H9 (cell line): Measurements from ENCODE around the gene KIF5C. TPM values are rescaled to one million over a fixed set of nuclear protein-coding genes. Genes with fewer than 3 reads are reported as not detected.

Experiments used
- DNase-seq: peaks from one replicate; pipeline ENCODE4 v3.0.0-alpha.2; 2017
- H2AFZ ChIP-seq: one replicate; pipeline ENCODE4 v1.6.1; 2013; ENCODE audit warnings: mild to moderate bottlenecking, low read length, control low read depth, moderate library complexity
- H2AK5ac ChIP-seq: 2 replicates; pipeline ENCODE4 v1.6.1; 2013; ENCODE audit warnings: low read length, control low read depth, mixed read lengths; ENCODE audit not compliant: insufficient read length
- H2BK120ac ChIP-seq: one replicate; pipeline ENCODE4 v1.6.1; 2013; ENCODE audit warnings: low read depth, mild to moderate bottlenecking, low read length, control low read depth, inconsistent platforms; ENCODE audit not compliant: poor library complexity, severe bottlenecking
- H2BK12ac ChIP-seq: 2 replicates; pipeline ENCODE4 v1.6.1; 2013; ENCODE audit warnings: low read length, control low read depth, mixed read lengths, low read depth; ENCODE audit not compliant: insufficient read length
- H2BK15ac ChIP-seq: 2 replicates; pipeline ENCODE4 v1.6.1; 2013; ENCODE audit warnings: low read depth, low read length, control low read depth
- H2BK20ac ChIP-seq: one replicate; pipeline ENCODE4 v1.6.1; 2013; ENCODE audit warnings: low read depth, mild to moderate bottlenecking, low read length, control low read depth, inconsistent platforms; ENCODE audit not compliant: poor library complexity, severe bottlenecking
- H2BK5ac ChIP-seq: 2 replicates; pipeline ENCODE4 v1.6.1; 2013; ENCODE audit warnings: low read length, control low read depth, mixed read lengths; ENCODE audit not compliant: insufficient read length
- H3K14ac ChIP-seq: 2 replicates; pipeline ENCODE4 v1.6.1; 2013; ENCODE audit warnings: low read length, control low read depth; ENCODE audit not compliant: insufficient read depth
- H3K18ac ChIP-seq: 2 replicates; pipeline ENCODE4 v1.6.1; 2013; ENCODE audit warnings: low read depth, mild to moderate bottlenecking, mixed read lengths, low read length, control low read depth; ENCODE audit not compliant: insufficient read length
- H3K23ac ChIP-seq: 2 replicates; pipeline ENCODE4 v1.6.1; 2013; ENCODE audit warnings: low read length, control low read depth, mixed read lengths, low read depth; ENCODE audit not compliant: insufficient read length
- H3K23me2 ChIP-seq: 2 replicates; pipeline ENCODE4 v1.6.1; 2013; ENCODE audit warnings: low read depth, mild to moderate bottlenecking, mixed read lengths, low read length, control low read depth; ENCODE audit not compliant: insufficient read length, poor library complexity, severe bottlenecking
- H3K27ac ChIP-seq: 2 replicates; pipeline ENCODE4 v1.5.1; 2013; ENCODE audit warnings: low read length, control low read depth, mixed read lengths, low read depth; ENCODE audit not compliant: insufficient read length
- H3K27me3 ChIP-seq: 2 replicates; pipeline ENCODE4 v1.6.1; 2013; ENCODE audit warnings: low read length, control low read depth, inconsistent platforms; ENCODE audit not compliant: insufficient read depth
- H3K4ac ChIP-seq: 2 replicates; pipeline ENCODE4 v1.6.1; 2013; ENCODE audit warnings: low read depth, mild to moderate bottlenecking, control low read depth, inconsistent platforms, low read length, moderate library complexity
- H3K4me1 ChIP-seq: 2 replicates; pipeline ENCODE4 v1.6.1; 2013; ENCODE audit warnings: low read length, control low read depth, inconsistent platforms; ENCODE audit not compliant: insufficient read depth
- H3K4me2 ChIP-seq: 2 replicates; pipeline ENCODE4 v1.6.1; 2013; ENCODE audit warnings: low read length, control low read depth, mixed read lengths; ENCODE audit not compliant: insufficient read length, insufficient read depth
- H3K56ac ChIP-seq: 2 replicates; pipeline ENCODE4 v1.6.1; 2013; ENCODE audit warnings: low read depth, mild to moderate bottlenecking, mixed read lengths, low read length, control low read depth; ENCODE audit not compliant: insufficient read length
- H3K79me1 ChIP-seq: 2 replicates; pipeline ENCODE4 v1.6.1; 2013; ENCODE audit warnings: low read depth, mild to moderate bottlenecking, moderate library complexity, low read length, control low read depth, inconsistent platforms; ENCODE audit not compliant: insufficient read depth, poor library complexity, severe bottlenecking
- H3K79me2 ChIP-seq: 2 replicates; pipeline ENCODE4 v1.6.1; 2013; ENCODE audit warnings: low read length, control low read depth, inconsistent platforms; ENCODE audit not compliant: insufficient read depth
- H3K9ac ChIP-seq: 2 replicates; pipeline ENCODE4 v1.6.1; 2013; ENCODE audit warnings: low read length, control low read depth, mixed read lengths; ENCODE audit not compliant: insufficient read length; ENCODE audit errors: extremely low read depth
- H3K9me3 ChIP-seq: one replicate; pipeline ENCODE4 v1.6.1; 2013; ENCODE audit warnings: low read depth, low read length, inconsistent platforms; ENCODE audit not compliant: control insufficient read depth
- H3T11ph ChIP-seq: one replicate; pipeline ENCODE4 v1.6.1; 2013; ENCODE audit warnings: mild to moderate bottlenecking, low read length, control low read depth, inconsistent platforms
- H4K20me1 ChIP-seq: one replicate; pipeline ENCODE4 v1.6.1; 2013; ENCODE audit not compliant: control insufficient read depth, insufficient read length, insufficient read depth
- H4K5ac ChIP-seq: 2 replicates; pipeline ENCODE4 v1.6.1; 2013; ENCODE audit warnings: low read depth, mild to moderate bottlenecking, mixed read lengths, low read length, control low read depth; ENCODE audit not compliant: insufficient read length
- H4K8ac ChIP-seq: replicated peaks from 2 replicates; pipeline ENCODE4 v1.6.1; 2013; ENCODE audit warnings: low read length, control low read depth, mixed read lengths, low read depth; ENCODE audit not compliant: insufficient read length
- H4K91ac ChIP-seq: 2 replicates; pipeline ENCODE4 v1.6.1; 2013; ENCODE audit warnings: low read depth, mild to moderate bottlenecking, moderate library complexity, mixed read lengths, low read length, control low read depth; ENCODE audit not compliant: insufficient read length
- H3K27ac Mint-ChIP-seq, 3 experiments: 2 replicates in 2 of 3; 3 replicates in 1 of 3; pipeline ENCODE4 v1.8.0; 2020 to 2021; ENCODE audit warnings: mixed read lengths in 3 of 3, mild to moderate bottlenecking in 1 of 3, moderate library complexity in 1 of 3
- H3K27me3 Mint-ChIP-seq: 2 replicates; pipeline ENCODE4 v1.8.0; 2021; ENCODE audit warnings: low read depth, mild to moderate bottlenecking, moderate library complexity, mixed read lengths
- H3K36me3 Mint-ChIP-seq, 3 experiments: 2 replicates in 2 of 3; 3 replicates in 1 of 3; pipeline ENCODE4 v1.8.0; 2020 to 2021; ENCODE audit warnings: low read depth in 3 of 3, mixed read lengths in 3 of 3; ENCODE audit not compliant: insufficient read depth in 1 of 3
- H3K4me1 Mint-ChIP-seq, 2 experiments: 2 replicates each; pipeline ENCODE4 v1.8.0; 2020; ENCODE audit warnings: mixed read lengths in 2 of 2
- H3K4me3 Mint-ChIP-seq, 2 experiments: 2 replicates in 1 of 2; 3 replicates in 1 of 2; pipeline ENCODE4 v1.8.0; 2020 to 2021; ENCODE audit warnings: mild to moderate bottlenecking in 2 of 2, mixed read lengths in 2 of 2, moderate library complexity in 1 of 2
- H3K9me3 Mint-ChIP-seq, 2 experiments: 2 replicates in 1 of 2; 3 replicates in 1 of 2; pipeline ENCODE4 v1.8.0; 2020; ENCODE audit warnings: mild to moderate bottlenecking in 2 of 2, mixed read lengths in 2 of 2, moderate library complexity in 1 of 2
- CTCF ChIP-seq: fragments of 200-600 bp; sonication (generic); conservative IDR thresholded peaks from 3 replicates; pipeline ENCODE4 v1.8.0; 2021; ENCODE audit warnings: antibody characterized with exemption, mild to moderate bottlenecking
- WGBS: extraction: QIAGEN DNeasy Blood & Tissue Kit; methylation state at CpG from one replicate; pipeline ENCODE4 v1.1.7; 2013; ENCODE audit warnings: missing lambda C conversion rate, low lambda C conversion rate, mixed read lengths; ENCODE audit not compliant: insufficient read length; ENCODE audit errors: extremely low coverage; 5-methylcytosine and 5-hydroxymethylcytosine counted together
- total RNA-seq: library from RNA; stranded (reverse); gene quantifications from 2 replicates; pipeline ENCODE4 v1.2.1, GENCODE V29; 2021

KIF5C gene
- total RNA-seq, 1 experiment from 2014 or later: 52.9 TPM

GRCh38 chr2:148989882-148990493 lies 115.0 kb downstream of the KIF5C start:
- Histone ChIP-seq H2BK12ac (no peak overlapping the region), H3K79me1 (no peaks in the 10 kb centered on the region), H3K18ac (no peak overlapping the region), H4K8ac (no peak overlapping the region), H2AFZ (no peak overlapping the region), H2BK5ac (no peak overlapping the region), H3K56ac (no peak overlapping the region), H3K23ac (no peak overlapping the region), H4K91ac (no peak overlapping the region), H3K27ac (no peak overlapping the region), H3T11ph (no peak overlapping the region), H2BK120ac (no peak overlapping the region), H3K9me3 (no peaks in the 10 kb centered on the region), H4K5ac (no peak overlapping the region), H3K79me2 (no peaks in the 10 kb centered on the region), H3K4ac (no peak overlapping the region), H4K20me1 (no peaks in the 10 kb centered on the region), H3K4me1 (no peaks in the 10 kb centered on the region), H2AK5ac (no peak overlapping the region), H3K9ac (no peak overlapping the region), H3K4me2 (no peak overlapping the region), H3K23me2 (no peaks in the 10 kb centered on the region), H3K14ac (no peak overlapping the region), H2BK15ac (no peak overlapping the region), H3K27me3 (no peaks in the 10 kb centered on the region), H2BK20ac (no peak overlapping the region)
- Mint-ChIP-seq H3K9me3 (no peaks in the 10 kb centered on the region), H3K4me1 (peaks cover 3 to 4% of the 10 kb centered on the region in 2 experiments; a peak in 2 of 4 replicates), H3K36me3 (peaks cover 29 to 70% (median 44%) of the 10 kb centered on the region in 3 experiments), H3K4me3 (no peak overlapping the region), H3K27me3 (no peaks in the 10 kb centered on the region), H3K27ac (no peak overlapping the region)
- no CpG with 5 or more reads among the region's 6 CpGs for WGBS
- peak; percentile 49 for DNase-seq
- TF ChIP-seq CTCF: peak; percentile 73
